Neuronal stem cell (in vitro differentiated cells): ENCODE results near the gene XCL1.

Source experiments
- DNase-seq: peaks from one replicate; pipeline ENCODE4 v3.0.0-alpha.2; 2013; ENCODE audit warnings: low spot score
- H2AFZ ChIP-seq: one replicate; pipeline ENCODE4 v1.6.1; 2013; ENCODE audit warnings: mild to moderate bottlenecking, low read length, inconsistent platforms
- H2AK5ac ChIP-seq: 2 replicates; pipeline ENCODE4 v1.6.1; 2013; ENCODE audit warnings: low read depth, mild to moderate bottlenecking, inconsistent platforms, low read length, moderate library complexity, mixed read lengths
- H2BK120ac ChIP-seq: 2 replicates; pipeline ENCODE4 v1.6.1; 2013; ENCODE audit warnings: low read depth, mild to moderate bottlenecking, inconsistent platforms, low read length, moderate library complexity, mixed read lengths
- H2BK12ac ChIP-seq: one replicate; pipeline ENCODE4 v1.6.1; 2013; ENCODE audit warnings: low read length, inconsistent platforms
- H2BK15ac ChIP-seq: 2 replicates; pipeline ENCODE4 v1.6.1; 2013; ENCODE audit warnings: mild to moderate bottlenecking, low read length, inconsistent platforms, mixed read lengths
- H2BK5ac ChIP-seq: one replicate; pipeline ENCODE4 v1.6.1; 2013; ENCODE audit warnings: inconsistent platforms, mild to moderate bottlenecking, low read length, moderate library complexity
- H3K14ac ChIP-seq: one replicate; pipeline ENCODE4 v1.6.1; 2013; ENCODE audit warnings: low read length, inconsistent platforms
- H3K18ac ChIP-seq: 2 replicates; pipeline ENCODE4 v1.6.1; 2013; ENCODE audit warnings: low read length, inconsistent platforms
- H3K23ac ChIP-seq: 2 replicates; pipeline ENCODE4 v1.6.1; 2013; ENCODE audit warnings: low read depth, mild to moderate bottlenecking, mixed read lengths, low read length, inconsistent platforms; ENCODE audit not compliant: poor library complexity
- H3K27ac ChIP-seq: replicated peaks from 3 replicates; pipeline ENCODE4 v1.5.1; 2013; ENCODE audit warnings: low read length, inconsistent platforms
- H3K27me3 ChIP-seq, 3 experiments: 2 replicates each; pipeline ENCODE4 v1.6.1; 2013; ENCODE audit warnings: low read length in 3 of 3, mild to moderate bottlenecking in 2 of 3, inconsistent platforms in 1 of 3, low read depth in 1 of 3, mixed read lengths in 1 of 3, moderate library complexity in 1 of 3; ENCODE audit not compliant: control insufficient read depth in 3 of 3, insufficient read depth in 3 of 3
- H3K36me3 ChIP-seq, 2 donors: replicated peaks in 1 of 2; 2 replicates each; pipeline ENCODE4 v1.6.1; 2013; ENCODE audit warnings: low read length in 2 of 2; ENCODE audit not compliant: control insufficient read depth in 2 of 2, insufficient read depth in 2 of 2
- H3K4ac ChIP-seq: 2 replicates; pipeline ENCODE4 v1.6.1; 2013; ENCODE audit warnings: inconsistent platforms, mild to moderate bottlenecking, low read length, moderate library complexity
- H3K4me1 ChIP-seq, 2 donors: 1 replicate in 1 of 2; 2 replicates in 1 of 2; pipeline ENCODE4 v1.6.1; 2013; ENCODE audit warnings: low read length in 2 of 2, low read depth in 1 of 2; ENCODE audit not compliant: control insufficient read depth in 2 of 2, insufficient read depth in 1 of 2
- H3K4me2 ChIP-seq: one replicate; pipeline ENCODE4 v1.6.1; 2013; ENCODE audit warnings: mild to moderate bottlenecking, low read length, inconsistent platforms; ENCODE audit not compliant: insufficient read depth, poor library complexity, severe bottlenecking
- H3K4me3 ChIP-seq, 2 donors: 2 replicates each; pipeline ENCODE4 v1.5.1; 2013; ENCODE audit warnings: low read length in 2 of 2, mild to moderate bottlenecking in 2 of 2, inconsistent platforms in 1 of 2, moderate library complexity in 1 of 2
- H3K79me1 ChIP-seq: one replicate; pipeline ENCODE4 v1.6.1; 2013; ENCODE audit warnings: low read depth, mild to moderate bottlenecking, inconsistent platforms, low read length, moderate library complexity
- H3K9ac ChIP-seq: one replicate; pipeline ENCODE4 v1.6.1; 2013; ENCODE audit warnings: mild to moderate bottlenecking, low read depth, low read length, inconsistent platforms; ENCODE audit not compliant: poor library complexity
- H3K9me3 ChIP-seq, 2 donors: replicated peaks in 1 of 2; 2 replicates each; pipeline versions ENCODE3 to v1.6.1; 2013; ENCODE audit warnings: low read length in 2 of 2, mild to moderate bottlenecking in 2 of 2, inconsistent platforms in 1 of 2, low read depth in 1 of 2, mixed read lengths in 1 of 2, moderate library complexity in 1 of 2; ENCODE audit not compliant: control insufficient read depth in 2 of 2, insufficient read depth in 1 of 2
- H4K8ac ChIP-seq: one replicate; pipeline ENCODE4 v1.6.1; 2013; ENCODE audit warnings: low read depth, mild to moderate bottlenecking, inconsistent platforms, low read length, moderate library complexity
- H4K91ac ChIP-seq: one replicate; pipeline ENCODE4 v1.6.1; 2013; ENCODE audit warnings: low read length, low read depth, mild to moderate bottlenecking, inconsistent platforms; ENCODE audit not compliant: poor library complexity
- WGBS, 2 donors: extraction: QIAGEN DNeasy Blood & Tissue Kit; methylation state at CpG; one replicate each; pipeline ENCODE4 v1.1.7; 2013; ENCODE audit warnings: missing lambda C conversion rate in 2 of 2, mixed read lengths in 1 of 2; ENCODE audit not compliant: insufficient read length in 2 of 2, insufficient replicate concordance in 1 of 2; ENCODE audit errors: extremely low coverage in 2 of 2; 5-methylcytosine and 5-hydroxymethylcytosine counted together

Gene XCL1

DNA sequence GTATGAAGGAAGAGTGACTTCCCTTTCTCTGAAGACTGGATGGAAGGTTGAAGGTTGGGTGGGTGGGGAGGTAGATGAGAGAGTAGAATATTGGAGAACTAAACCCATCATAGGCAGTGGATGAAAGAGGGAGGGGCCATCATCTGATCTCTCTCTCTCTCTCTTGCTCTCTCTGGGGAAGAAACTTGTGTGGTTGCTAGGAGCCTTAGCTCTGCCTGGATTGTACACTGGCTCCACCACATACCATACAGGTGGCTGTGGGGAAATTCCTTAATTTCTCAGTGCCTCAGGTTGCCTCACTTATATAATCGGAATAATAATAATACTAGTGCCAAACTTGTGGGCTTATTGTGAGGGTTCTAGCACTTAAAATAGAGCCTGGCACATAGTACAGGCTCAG lies 9.5 kb downstream of the XCL1 start:
- no peak overlapping the region for H3K4me2 ChIP-seq
- no peak overlapping the region for H2BK12ac ChIP-seq
- no peak overlapping the region for H2BK5ac ChIP-seq
- no peak overlapping the region for H3K4ac ChIP-seq
- no peak for DNase-seq
- H3K18ac ChIP-seq, result no peak overlapping the region
- H3K23ac ChIP-seq, result no peak overlapping the region
- no peaks in the 10 kb centered on the region for H3K79me1 ChIP-seq
- H3K4me3 ChIP-seq, result no peak overlapping the region
- H3K9ac ChIP-seq, result no peak overlapping the region
- no peak overlapping the region for H3K27ac ChIP-seq
- no peak overlapping the region for H2BK120ac ChIP-seq
- no peak overlapping the region for H2BK15ac ChIP-seq
- no peaks in the 10 kb centered on the region for H3K27me3 ChIP-seq
- H4K8ac ChIP-seq, result no peak overlapping the region
- H3K9me3 ChIP-seq, result no peaks in the 10 kb centered on the region
- H3K14ac ChIP-seq, result no peak overlapping the region
- H3K4me1 ChIP-seq, result no peaks in the 10 kb centered on the region
- H2AK5ac ChIP-seq, result no peak overlapping the region
- no peak overlapping the region for H4K91ac ChIP-seq
- WGBS, 2 donors, result no CpG with 5 or more reads among the region's 1 CpG
- no peak overlapping the region for H2AFZ ChIP-seq
- H3K36me3 ChIP-seq, result no peaks in the 10 kb centered on the region

DNA sequence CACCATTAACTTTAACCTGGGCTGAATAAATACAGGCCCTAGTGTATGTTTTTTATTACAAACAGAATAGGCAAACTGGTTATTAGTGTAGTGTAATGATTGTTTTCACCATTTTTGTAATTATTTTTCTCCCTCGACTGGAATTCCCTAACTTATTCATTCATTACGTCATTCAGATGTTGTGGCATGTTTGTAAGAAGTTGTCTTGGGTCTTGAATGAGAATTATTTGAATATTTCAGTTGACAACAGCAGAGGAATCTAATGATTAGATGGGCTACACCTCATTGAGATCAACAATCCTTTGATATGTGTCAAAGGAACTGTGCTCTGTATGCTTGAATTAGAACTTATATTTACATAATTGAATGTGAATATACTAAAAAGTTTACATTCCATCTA lies 12.8 kb downstream of the XCL1 start:
- H3K9ac ChIP-seq, result no peak overlapping the region
- no peak overlapping the region for H3K4me2 ChIP-seq
- WGBS, 2 donors, result no CpG with 5 or more reads among the region's 2 CpGs

DNA sequence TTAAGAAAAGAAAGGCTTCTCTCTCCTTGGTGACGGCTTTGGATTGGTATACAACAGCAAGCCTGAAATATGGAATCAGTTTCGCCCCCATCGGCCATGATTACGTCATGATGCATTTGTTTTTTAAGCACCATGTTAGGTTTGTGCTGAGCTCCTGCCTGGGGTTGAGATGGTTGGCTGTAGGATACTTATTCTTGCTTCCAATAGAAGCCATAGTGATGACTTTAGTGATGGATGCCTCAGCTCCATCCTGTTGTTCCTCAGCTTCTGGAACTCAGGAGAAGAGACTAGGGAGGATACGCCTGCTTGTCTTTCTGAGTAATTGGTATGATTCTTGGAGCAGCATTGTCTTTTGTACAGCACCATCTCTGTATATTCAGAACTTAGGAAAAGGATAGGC lies 14.7 kb downstream of the XCL1 start:
- H3K36me3 ChIP-seq, result no peaks in the 10 kb centered on the region
- no peak overlapping the region for H2BK5ac ChIP-seq
- no peak overlapping the region for H3K18ac ChIP-seq
- no peaks in the 10 kb centered on the region for H3K27me3 ChIP-seq
- no peak overlapping the region for H3K27ac ChIP-seq
- H3K4me2 ChIP-seq, result no peak overlapping the region
- no peak overlapping the region for H3K23ac ChIP-seq
- WGBS, 2 donors, result no CpG with 5 or more reads among the region's 5 CpGs
- H2AK5ac ChIP-seq, result no peak overlapping the region
- H4K8ac ChIP-seq, result no peak overlapping the region
- H2BK120ac ChIP-seq, result no peak overlapping the region
- H3K9me3 ChIP-seq, result no peaks in the 10 kb centered on the region
- H2BK15ac ChIP-seq, result no peak overlapping the region
- H2BK12ac ChIP-seq, result no peak overlapping the region
- H3K14ac ChIP-seq, result no peak overlapping the region
- no peaks in the 10 kb centered on the region for H3K4me1 ChIP-seq
- H3K79me1 ChIP-seq, result no peaks in the 10 kb centered on the region
- DNase-seq, result no peak
- H3K9ac ChIP-seq, result no peak overlapping the region
- no peak overlapping the region for H2AFZ ChIP-seq
- H3K4me3 ChIP-seq, result no peak overlapping the region
- H4K91ac ChIP-seq, result no peak overlapping the region
- no peak overlapping the region for H3K4ac ChIP-seq

More for the DNA sequence above, 12.8 kb downstream of the XCL1 start:
- H3K9me3 ChIP-seq, result no peaks in the 10 kb centered on the region
- H2BK120ac ChIP-seq, result no peak overlapping the region
- no peaks in the 10 kb centered on the region for H3K36me3 ChIP-seq
- no peak overlapping the region for H3K4me3 ChIP-seq
- H3K27me3 ChIP-seq, result no peaks in the 10 kb centered on the region
- H2BK15ac ChIP-seq, result no peak overlapping the region
- no peak overlapping the region for H3K23ac ChIP-seq
- H3K4me1 ChIP-seq, result no peaks in the 10 kb centered on the region
- no peak overlapping the region for H3K4ac ChIP-seq
- no peak overlapping the region for H3K27ac ChIP-seq
- no peak overlapping the region for H2BK5ac ChIP-seq
- H3K18ac ChIP-seq, result no peak overlapping the region
- no peaks in the 10 kb centered on the region for H3K79me1 ChIP-seq
- H4K91ac ChIP-seq, result no peak overlapping the region
- H3K14ac ChIP-seq, result no peak overlapping the region
- H2BK12ac ChIP-seq, result no peak overlapping the region
- H2AK5ac ChIP-seq, result no peak overlapping the region
- H2AFZ ChIP-seq, result no peak overlapping the region
- DNase-seq, result no peak
- H4K8ac ChIP-seq, result no peak overlapping the region

DNA sequence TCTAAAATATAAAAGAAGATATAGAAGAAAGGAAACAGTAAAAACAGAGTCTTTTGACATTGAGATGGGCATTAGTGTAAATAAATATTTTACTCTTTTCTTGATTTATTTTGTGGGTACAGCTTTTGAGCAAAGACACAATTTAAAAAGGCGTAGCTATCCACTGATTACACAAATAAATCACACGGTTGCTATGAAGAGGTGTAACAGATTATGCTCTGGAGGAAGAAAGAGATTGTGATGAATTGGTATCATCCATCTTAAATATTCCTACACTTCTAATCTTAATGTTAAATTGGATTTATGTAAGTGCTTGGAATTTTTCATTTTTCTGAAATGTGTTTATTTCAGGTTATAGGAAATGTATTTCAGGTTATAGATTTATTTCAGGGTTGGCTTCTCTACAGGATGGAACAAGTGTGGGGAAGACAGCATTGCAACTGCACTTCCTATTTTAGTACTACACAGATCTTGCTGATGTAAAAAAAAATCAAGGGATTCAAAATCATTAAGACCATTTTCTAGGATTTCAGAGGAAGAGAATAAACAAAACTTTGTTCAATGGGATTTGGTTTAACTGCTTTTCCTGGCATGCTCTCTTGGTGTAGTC lies 15.3 kb downstream of the XCL1 start:
- no peak overlapping the region for H4K91ac ChIP-seq
- no peak overlapping the region for H3K14ac ChIP-seq
- no peaks in the 10 kb centered on the region for H3K79me1 ChIP-seq
- H2BK120ac ChIP-seq, result no peak overlapping the region
- H2AK5ac ChIP-seq, result no peak overlapping the region
- no CpG with 5 or more reads among the region's 2 CpGs for WGBS, 2 donors
- no peaks in the 10 kb centered on the region for H3K27me3 ChIP-seq
- no peak overlapping the region for H3K18ac ChIP-seq
- no peak overlapping the region for H3K9ac ChIP-seq
- H2AFZ ChIP-seq, result no peak overlapping the region
- DNase-seq, result no peak
- H3K9me3 ChIP-seq, result no peaks in the 10 kb centered on the region
- no peak overlapping the region for H2BK5ac ChIP-seq
- H3K4me2 ChIP-seq, result no peak overlapping the region
- no peak overlapping the region for H3K27ac ChIP-seq
- H3K36me3 ChIP-seq, result no peaks in the 10 kb centered on the region
- H3K4ac ChIP-seq, result no peak overlapping the region
- no peak overlapping the region for H3K23ac ChIP-seq
- H4K8ac ChIP-seq, result no peak overlapping the region
- H3K4me3 ChIP-seq, result no peak overlapping the region
- no peak overlapping the region for H2BK15ac ChIP-seq
- H2BK12ac ChIP-seq, result no peak overlapping the region
- no peaks in the 10 kb centered on the region for H3K4me1 ChIP-seq
